HG03521 (cell line): Measurements from ENCODE around the gene HNF1B.

Source experiments
- ATAC-seq: cut with Tn5 transposase; IDR thresholded peaks from one replicate; pipeline ENCODE4 v1.9.1; 2021; ENCODE audit warnings: mild to moderate bottlenecking, moderate library complexity; ENCODE audit not compliant: unreplicated experiment

HNF1B gene

DNA sequence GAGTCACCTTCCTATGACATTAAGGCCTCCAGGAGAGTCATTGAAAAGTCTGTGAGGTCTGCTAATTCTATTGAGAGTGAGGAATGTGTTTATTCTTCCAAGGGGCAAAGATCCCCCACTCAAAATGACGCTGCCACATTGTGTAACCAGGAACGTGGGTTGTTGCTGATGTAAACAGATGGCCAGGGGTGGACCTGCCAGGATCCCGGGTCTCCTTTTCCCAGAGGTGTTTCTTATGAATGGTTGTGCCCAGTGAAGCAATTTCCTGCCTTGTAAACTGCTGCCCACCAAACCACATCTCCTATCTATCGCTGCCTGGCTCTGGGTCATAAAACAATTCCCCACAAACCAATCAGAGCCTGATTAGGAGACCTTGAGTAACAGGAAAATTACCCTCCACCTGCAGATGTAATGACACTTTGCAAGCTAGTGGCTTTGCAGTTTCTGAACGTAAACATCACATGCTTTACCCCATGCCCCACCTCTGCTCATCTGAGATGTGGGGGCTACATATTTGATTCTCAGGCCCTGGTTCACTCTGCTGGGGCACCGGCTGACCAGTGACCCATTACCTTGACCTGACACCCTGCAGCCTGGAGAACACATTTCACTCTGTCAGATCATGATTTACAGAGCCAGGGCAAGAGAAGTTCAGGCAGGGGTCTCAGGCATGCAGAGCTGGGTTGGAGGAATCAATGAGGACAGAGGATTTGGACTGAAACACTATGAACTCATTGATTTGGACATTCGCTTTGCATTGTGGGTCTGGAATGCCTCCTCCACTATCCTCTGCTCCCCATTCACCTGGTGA is 68.5 kb downstream of the HNF1B start:
- no peak for ATAC-seq

GRCh38 chr17:37674511-37674910 is 70.3 kb downstream of the HNF1B start:
- no peak for ATAC-seq

DNA sequence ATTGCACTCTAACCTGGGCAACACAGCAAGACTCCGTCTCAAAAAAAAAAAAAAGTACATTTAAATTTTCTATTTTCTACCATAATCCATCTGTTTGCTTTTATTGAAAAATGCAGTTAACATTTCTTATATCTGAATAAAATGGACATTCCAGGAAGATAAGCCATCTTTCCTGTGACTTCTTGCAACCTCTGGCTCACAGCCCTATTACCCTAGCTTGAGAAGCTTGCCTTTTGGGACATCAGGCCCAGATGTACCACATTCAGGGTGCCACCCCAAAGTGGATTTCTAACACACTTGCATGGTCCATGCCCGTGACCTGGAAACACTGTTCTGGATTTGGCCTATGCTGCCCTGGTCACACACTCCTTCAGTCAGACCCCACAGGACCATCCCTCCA is 71.5 kb downstream of the HNF1B start:
- ATAC-seq = no peak

DNA sequence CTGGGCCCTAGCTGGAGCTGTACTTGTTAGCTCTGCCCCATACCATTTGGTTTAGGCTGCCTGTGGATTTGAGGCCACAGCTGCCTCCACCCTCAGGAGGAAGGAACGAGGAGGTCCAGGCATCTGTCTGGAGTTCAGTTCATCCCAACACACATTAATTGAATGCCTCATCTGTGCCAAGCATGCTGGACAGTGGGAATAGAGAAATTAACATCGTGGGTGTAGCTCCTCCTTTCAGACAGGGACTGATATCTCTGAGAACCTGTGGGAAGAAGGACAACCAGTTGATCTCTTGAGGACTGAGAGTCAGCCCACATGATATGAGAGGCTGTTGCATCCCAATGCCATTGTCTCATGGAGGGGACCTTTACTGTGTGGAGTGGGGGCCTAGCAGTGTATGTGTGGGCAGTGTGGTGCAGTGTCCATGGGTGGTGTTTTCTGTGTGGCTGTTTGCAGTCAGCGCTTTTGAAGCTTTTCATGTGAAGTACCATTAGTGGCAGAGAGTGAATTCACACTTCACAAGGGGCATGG is 72.2 kb downstream of the HNF1B start:
- ATAC-seq = no peak

- no peak for ATAC-seq
These were observed 72.9 kb downstream of the HNF1B start for GRCh38 chr17:37671824-37672547.

DNA sequence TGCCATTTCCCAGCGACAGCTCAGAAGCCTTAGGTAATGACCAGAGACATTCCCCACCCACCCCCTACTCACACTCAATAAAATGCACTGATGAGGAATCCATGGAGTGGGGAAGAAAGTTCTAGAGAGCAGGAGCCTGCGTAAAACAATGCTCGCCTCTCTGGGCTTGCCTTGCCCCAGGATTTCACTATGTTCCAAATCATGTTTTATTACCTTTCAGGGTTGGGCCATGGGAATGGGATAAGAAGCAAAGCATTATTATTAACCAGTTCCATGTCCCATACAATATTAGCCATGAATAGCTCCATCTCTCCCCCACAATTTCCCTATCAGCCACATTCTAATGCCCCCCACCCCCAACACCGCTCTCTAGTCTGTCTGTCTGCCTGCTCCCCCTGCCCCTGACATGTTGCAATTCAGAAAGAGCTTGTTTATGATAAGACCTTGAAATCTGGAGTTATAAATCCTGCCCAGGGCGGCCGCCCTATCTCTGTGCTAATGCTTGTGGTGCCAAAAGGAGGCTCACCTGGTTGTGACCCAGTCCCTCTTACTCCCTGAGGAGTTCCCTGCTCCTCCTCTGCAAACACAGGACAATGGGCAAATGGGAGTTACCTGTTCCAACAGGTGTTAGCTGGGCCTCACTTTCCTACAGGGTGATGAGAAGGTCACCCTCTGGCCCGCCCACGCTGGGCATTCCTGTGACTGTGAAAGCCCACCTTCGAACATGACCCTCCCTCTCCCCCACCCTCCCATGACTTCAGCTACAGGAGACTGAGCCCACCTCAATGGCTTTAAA is 73.6 kb downstream of the HNF1B start:
- ATAC-seq = no peak

GRCh38 chr17:37667039-37667438 is 77.8 kb downstream of the HNF1B start:
- no peak for ATAC-seq

GRCh38 chr17:37664214-37664613 is 80.6 kb downstream of the HNF1B start:
- ATAC-seq = no peak

- ATAC-seq = no peak
These were observed 82.5 kb downstream of the HNF1B start for GRCh38 chr17:37662353-37662752.

DNA sequence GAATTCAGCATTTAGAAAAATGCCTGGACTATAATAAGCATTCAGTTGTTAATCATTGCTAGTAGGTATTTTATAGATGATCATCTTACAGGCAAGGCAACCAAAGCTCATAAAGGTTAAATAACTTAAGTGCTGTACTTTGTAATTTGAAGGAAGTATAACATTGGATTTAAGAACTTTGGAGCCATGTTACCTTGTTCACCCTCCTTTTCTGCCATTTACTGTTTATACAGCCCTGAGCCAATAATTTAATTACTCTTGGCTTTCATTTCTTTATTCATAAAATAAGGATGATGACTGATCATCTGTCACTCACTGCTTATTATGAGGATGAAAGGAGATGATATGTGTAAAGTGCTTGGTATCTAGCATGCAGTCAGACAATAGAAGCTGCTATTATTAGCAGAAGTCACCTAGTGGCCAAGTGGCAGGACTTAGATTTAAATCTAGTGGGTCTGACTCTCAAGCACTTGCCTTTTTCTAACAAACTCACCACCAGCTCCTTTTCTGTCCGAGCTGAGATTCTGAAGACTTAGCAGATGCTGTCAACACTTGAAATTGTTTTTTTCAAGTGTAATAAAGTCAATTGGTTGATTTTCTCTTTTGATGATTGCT is 83.4 kb downstream of the HNF1B start:
- no peak for ATAC-seq

GRCh38 chr17:37659925-37660324 is 84.9 kb downstream of the HNF1B start:
- no peak for ATAC-seq

DNA sequence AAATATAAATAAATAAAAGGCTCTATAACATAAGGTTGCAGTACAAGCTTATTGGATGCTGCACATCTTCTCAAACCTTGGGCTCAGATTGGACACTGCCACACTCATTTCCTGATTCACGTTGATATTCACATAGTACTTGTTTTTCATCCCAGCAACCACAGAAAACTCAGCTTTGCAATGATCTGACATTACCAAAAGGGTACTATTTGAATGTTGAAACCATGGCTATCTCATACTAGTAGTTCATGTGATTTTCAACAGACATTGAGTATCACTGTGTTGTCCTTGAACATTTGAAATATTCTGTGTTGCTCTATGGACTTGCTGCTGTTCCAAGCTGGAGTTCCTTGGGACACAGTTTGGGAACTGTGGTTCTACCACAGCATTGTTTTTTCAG is 87.7 kb downstream of the HNF1B start:
- ATAC-seq = no peak

DNA sequence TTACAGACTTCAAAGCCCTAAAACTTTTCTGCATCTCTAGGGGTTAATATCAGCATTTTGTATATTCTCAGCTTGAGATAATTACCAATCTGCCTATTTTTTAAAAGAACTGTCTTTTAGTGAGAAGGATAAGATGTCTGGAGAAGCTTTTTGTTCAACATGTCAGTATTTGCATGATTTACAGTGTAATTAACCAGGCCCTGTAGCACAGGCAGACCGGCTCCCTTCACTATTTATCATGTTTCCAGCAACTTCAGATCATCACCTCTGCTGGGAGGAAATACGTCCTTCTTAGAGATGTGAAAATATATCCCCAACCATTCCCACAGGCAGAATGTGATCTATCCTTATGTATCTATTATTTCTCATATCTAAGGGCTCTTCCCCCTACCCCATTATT is 93.0 kb downstream of the HNF1B start:
- ATAC-seq = no peak

DNA sequence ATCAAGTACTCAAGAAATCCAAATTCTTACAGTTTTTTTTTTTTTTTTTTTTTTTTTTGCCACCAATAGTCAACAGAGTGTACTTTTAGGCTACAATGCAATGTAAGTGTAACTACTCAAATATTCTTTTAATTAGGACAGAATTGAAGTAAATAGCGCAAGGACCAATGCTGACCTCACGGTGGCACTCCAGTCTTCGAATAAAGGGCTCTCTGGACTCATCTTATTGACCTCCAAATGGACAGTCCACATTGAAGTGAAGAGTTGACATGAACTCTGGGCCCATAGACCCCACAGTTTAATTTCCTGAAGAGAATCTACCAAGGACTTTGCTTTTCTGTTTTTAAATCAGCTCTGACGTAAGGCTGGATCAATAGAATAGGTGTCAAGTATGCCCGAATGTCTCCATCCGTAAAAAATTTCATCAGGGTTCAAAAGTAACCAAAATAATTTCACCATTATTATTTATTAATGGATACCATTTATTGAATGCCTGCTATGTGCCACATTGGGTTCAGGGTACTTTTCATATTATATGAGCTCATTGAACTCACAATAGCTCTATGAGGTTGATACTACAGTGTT is 94.3 kb downstream of the HNF1B start:
- ATAC-seq = no peak

GRCh38 chr17:37648555-37648954 is 96.3 kb downstream of the HNF1B start:
- no peak for ATAC-seq

- ATAC-seq = no peak
These were observed 97.0 kb downstream of the HNF1B start for GRCh38 chr17:37647856-37648255.

- no peak for ATAC-seq
These were observed 101.0 kb downstream of the HNF1B start for GRCh38 chr17:37643869-37644268.

GRCh38 chr17:37643118-37643766 is 101.6 kb downstream of the HNF1B start, which contains the start of gene DDX52:
Gene DDX52, minus strand, starts transcription at chr17:37643446. Its CDS starts 26 bp downstream, at chr17:37643420.
- ATAC-seq = peak; percentile 85

DNA sequence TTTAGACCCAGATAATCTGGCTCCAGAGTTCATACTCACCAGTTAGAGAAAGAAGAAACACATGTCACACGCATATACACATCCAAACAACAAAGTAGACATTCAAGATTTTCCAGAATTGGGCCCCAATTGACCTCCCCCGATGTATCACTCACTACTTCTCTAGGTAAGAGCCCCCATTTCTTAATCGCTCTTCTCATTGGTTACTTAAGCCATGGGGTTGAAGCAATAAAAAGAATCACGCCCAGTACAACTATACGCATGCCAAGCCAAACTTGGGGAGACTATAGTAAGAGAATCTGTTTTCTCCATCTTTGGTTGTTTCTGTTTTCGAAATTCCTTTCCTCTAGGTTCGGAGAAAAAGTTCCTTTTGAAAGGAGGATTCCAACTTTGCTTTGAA is 102.2 kb downstream of the HNF1B start:
- no peak for ATAC-seq

DNA sequence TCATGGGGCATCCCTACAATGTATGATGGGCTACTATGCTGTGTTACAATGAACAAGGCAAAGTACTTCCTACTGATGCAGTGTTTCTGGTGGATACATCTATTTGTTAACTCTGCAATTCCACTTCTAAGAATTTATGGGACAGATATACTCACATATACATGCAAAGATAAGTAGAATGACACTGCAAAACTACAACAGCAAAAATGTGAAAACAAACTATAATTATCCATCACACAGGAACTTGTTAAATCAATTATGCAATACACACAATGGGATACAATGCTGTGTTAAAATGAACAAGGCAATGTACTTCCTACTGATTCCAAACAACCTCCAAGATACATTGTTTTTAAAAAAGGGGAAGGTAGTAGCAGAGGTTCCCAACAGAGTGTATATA is 104.8 kb downstream of the HNF1B start:
- no peak for ATAC-seq
